Cardiac fibroblast (primary cell): ENCODE results near the gene IPO7.

Experiments
- DNase-seq, 2 donors: peaks; one replicate each; pipeline versions ENCODE4 v3.0.0 to v3.0.0-alpha.2; 2010; ENCODE audit warnings: low read depth in 2 of 2
- H3K4me3 ChIP-seq, 2 donors: replicated peaks in 1 of 2; 1 replicate in 1 of 2; 2 replicates in 1 of 2; pipeline ENCODE4 v1.5.1; 2011; ENCODE audit warnings: low read depth in 2 of 2, low read length in 2 of 2, mild to moderate bottlenecking in 2 of 2, moderate library complexity in 1 of 2
- TF ChIP-seq, protein P1 (sequence below): IDR thresholded peaks from one replicate; pipeline ENCODE4 v1.5.1; 2011; ENCODE audit warnings: low read depth, mild to moderate bottlenecking, low read length, inconsistent platforms

Gene IPO7

GRCh38 chr11:9385327-9385899 lies 961 bp downstream of the IPO7 start:
- no peak for DNase-seq
- H3K4me3 ChIP-seq, result peak overlapping the region; percentile 90 to 92
- TF ChIP-seq, protein P1, sequence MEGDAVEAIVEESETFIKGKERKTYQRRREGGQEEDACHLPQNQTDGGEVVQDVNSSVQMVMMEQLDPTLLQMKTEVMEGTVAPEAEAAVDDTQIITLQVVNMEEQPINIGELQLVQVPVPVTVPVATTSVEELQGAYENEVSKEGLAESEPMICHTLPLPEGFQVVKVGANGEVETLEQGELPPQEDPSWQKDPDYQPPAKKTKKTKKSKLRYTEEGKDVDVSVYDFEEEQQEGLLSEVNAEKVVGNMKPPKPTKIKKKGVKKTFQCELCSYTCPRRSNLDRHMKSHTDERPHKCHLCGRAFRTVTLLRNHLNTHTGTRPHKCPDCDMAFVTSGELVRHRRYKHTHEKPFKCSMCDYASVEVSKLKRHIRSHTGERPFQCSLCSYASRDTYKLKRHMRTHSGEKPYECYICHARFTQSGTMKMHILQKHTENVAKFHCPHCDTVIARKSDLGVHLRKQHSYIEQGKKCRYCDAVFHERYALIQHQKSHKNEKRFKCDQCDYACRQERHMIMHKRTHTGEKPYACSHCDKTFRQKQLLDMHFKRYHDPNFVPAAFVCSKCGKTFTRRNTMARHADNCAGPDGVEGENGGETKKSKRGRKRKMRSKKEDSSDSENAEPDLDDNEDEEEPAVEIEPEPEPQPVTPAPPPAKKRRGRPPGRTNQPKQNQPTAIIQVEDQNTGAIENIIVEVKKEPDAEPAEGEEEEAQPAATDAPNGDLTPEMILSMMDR, result no peak

GRCh38 chr11:9386086-9386485 lies 1.6 kb downstream of the IPO7 start:
- no peak for DNase-seq
- TF ChIP-seq, protein P1, result no peak
- H3K4me3 ChIP-seq, result peak overlapping the region; percentile 90 to 92

- TF ChIP-seq, protein P1, result no peak
- no peak overlapping the region for H3K4me3 ChIP-seq
- DNase-seq, result no peak
Measured at GRCh38 chr11:9386901-9387300, 2.4 kb downstream of the IPO7 start.

- TF ChIP-seq, protein P1, result no peak
- no peak for DNase-seq
- no peak overlapping the region for H3K4me3 ChIP-seq
Measured at GRCh38 chr11:9396310-9396709, 11.9 kb downstream of the IPO7 start.

GRCh38 chr11:9396752-9397151 lies 12.3 kb downstream of the IPO7 start:
- TF ChIP-seq, protein P1, result no peak
- no peak for DNase-seq
- no peak overlapping the region for H3K4me3 ChIP-seq

DNA sequence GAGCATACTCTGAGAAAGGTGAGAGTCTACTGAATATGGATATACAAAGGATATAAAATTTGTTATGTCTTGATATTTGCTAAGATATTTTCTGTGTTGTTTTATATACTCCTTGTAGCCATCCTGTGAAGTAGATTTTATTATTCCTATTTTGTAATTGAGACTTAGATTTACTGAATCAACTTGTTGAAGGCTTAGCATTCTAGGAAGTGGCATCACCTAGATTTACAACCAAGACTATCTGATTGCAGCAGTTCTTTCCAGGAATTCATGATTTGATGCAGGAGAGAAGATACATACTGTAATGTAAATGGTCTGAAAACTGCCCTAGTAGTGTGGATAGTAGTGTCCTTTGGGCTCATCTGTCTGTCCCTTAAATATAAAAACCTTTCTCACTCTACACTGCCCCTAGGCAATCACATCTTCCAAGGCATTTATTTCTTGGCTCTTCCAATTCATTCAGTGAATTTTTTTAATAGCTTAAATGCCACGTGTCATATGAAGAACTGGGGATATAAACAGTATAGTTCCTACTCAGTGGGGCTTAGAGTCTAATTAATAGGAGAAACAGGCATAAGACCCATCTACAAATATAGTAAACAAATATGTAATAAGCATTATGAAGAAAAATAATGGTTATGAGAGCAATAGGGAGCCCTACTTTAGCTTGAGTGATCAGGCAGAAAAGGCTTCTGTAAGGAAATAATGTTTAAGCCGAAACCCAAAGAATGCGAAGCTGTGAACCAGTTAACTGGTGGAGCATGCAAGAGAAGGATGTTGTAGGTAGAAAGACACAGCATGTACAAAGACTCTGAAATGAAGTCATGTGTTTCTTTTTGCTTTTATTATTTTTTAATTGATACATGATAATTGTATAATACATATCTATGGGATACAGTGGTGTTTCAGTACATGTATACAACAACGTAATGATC lies 13.6 kb downstream of the IPO7 start:
- no peak for DNase-seq
- H3K4me3 ChIP-seq, result no peak overlapping the region
- TF ChIP-seq, protein P1, result no peak
